Gastroesophageal sphincter (tissue), 3 donors: ENCODE measurements around the gene LSAMP.

ENCODE experiments used
- CTCF ChIP-seq, 4 experiments: fragments of 200-600 bp in 2 of 4; fragments of 450-650 bp in 2 of 4; sonication (generic) in 1 of 4; IDR thresholded peaks; one replicate each; pipeline ENCODE4 v1.5.1; 2017 to 2019; ENCODE audit warnings: antibody characterized with exemption in 4 of 4, mild to moderate bottlenecking in 2 of 4, moderate library complexity in 2 of 4
- POLR2A ChIP-seq, 2 donors: fragments of 450-650 bp; IDR thresholded peaks; one replicate each; pipeline ENCODE4 v1.6.1; 2017; ENCODE audit warnings: antibody characterized with exemption in 2 of 2, mild to moderate bottlenecking in 2 of 2, moderate library complexity in 1 of 2

GRCh38 chr3:115803661-115804060, 641.6 kb downstream of the LSAMP start:
- TF ChIP-seq POLR2A (IDR thresholded peaks at IDR 0.05) = no peak
- no peak for TF ChIP-seq CTCF (IDR thresholded peaks at IDR 0.05)
